ENCODE data around the gene SERPINB13.
"Not testable (repeated sequence)": the region's sequence is repeated elsewhere in the genome, so short reads cannot be mapped to it uniquely, and the experiment has no call there.

The SERPINB13 gene

GRCh38 chr18:63626431-63626830 lies 39.3 kb downstream of the SERPINB13 start:
- DNase-seq (ENCODE audit: low spot score), result no peak
- in situ Hi-C loops (cut with MboI; ENCODE audit: low sequenced_read_pairs, unreplicated experiment), result no loop called here

GRCh38 chr18:63627819-63628218 lies 40.7 kb downstream of the SERPINB13 start:
- DNase-seq (ENCODE audit: low spot score), result no peak
- in situ Hi-C loops (cut with MboI; ENCODE audit: low sequenced_read_pairs, unreplicated experiment), result no loop called here
- TF ChIP-seq CTCF (IDR thresholded peaks at IDR 0.05; ENCODE audit: borderline replicate concordance, control extremely low read depth, extremely low read depth, insufficient read depth, missing control alignments), result no peak

More at GRCh38 chr18:63626431-63626830, 39.3 kb downstream of the SERPINB13 start:
- no peak for TF ChIP-seq CTCF (IDR thresholded peaks at IDR 0.05; ENCODE audit: borderline replicate concordance, control extremely low read depth, extremely low read depth, insufficient read depth, missing control alignments)

- no peak for TF ChIP-seq CTCF (IDR thresholded peaks at IDR 0.05; ENCODE audit: borderline replicate concordance, control extremely low read depth, extremely low read depth, insufficient read depth, missing control alignments)
- DNase-seq (ENCODE audit: low spot score), result no peak
- in situ Hi-C loops (cut with MboI; ENCODE audit: low sequenced_read_pairs, unreplicated experiment), result no loop called here
These were observed 50.6 kb downstream of the SERPINB13 start for GRCh38 chr18:63637703-63638102.

GRCh38 chr18:63641157-63641680 lies 54.1 kb downstream of the SERPINB13 start:
- in situ Hi-C loops (cut with MboI; ENCODE audit: low sequenced_read_pairs, unreplicated experiment); DNase-seq (ENCODE audit: low spot score): not testable (repeated sequence)

GRCh38 chr18:63642668-63643356 lies 55.7 kb downstream of the SERPINB13 start:
- DNase-seq (ENCODE audit: low spot score); in situ Hi-C loops (cut with MboI; ENCODE audit: low sequenced_read_pairs, unreplicated experiment): not testable (repeated sequence)

- in situ Hi-C loops (cut with MboI; ENCODE audit: low sequenced_read_pairs, unreplicated experiment); DNase-seq (ENCODE audit: low spot score): not testable (repeated sequence)
These were observed 57.0 kb downstream of the SERPINB13 start, which contains the start of gene SERPINB4 for GRCh38 chr18:63644142-63644541. Gene SERPINB4, minus strand, starts transcription at chr18:63644256. Its CDS starts 679 bp downstream, at chr18:63643577.

GRCh38 chr18:63644694-63645093 lies 57.6 kb downstream of the SERPINB13 start:
- in situ Hi-C loops (cut with MboI; ENCODE audit: low sequenced_read_pairs, unreplicated experiment); DNase-seq (ENCODE audit: low spot score): not testable (repeated sequence)

- no peak for DNase-seq (ENCODE audit: low spot score)
- in situ Hi-C loops (cut with MboI; ENCODE audit: low sequenced_read_pairs, unreplicated experiment), result no loop called here
- no peak for TF ChIP-seq CTCF (IDR thresholded peaks at IDR 0.05; ENCODE audit: borderline replicate concordance, control extremely low read depth, extremely low read depth, insufficient read depth, missing control alignments)
These were observed 59.8 kb downstream of the SERPINB13 start for GRCh38 chr18:63646936-63647335.

GRCh38 chr18:63648241-63648640 lies 61.1 kb downstream of the SERPINB13 start:
- TF ChIP-seq CTCF (IDR thresholded peaks at IDR 0.05; ENCODE audit: borderline replicate concordance, control extremely low read depth, extremely low read depth, insufficient read depth, missing control alignments), result no peak
- in situ Hi-C loops (cut with MboI; ENCODE audit: low sequenced_read_pairs, unreplicated experiment), result no loop called here
- DNase-seq (ENCODE audit: low spot score), result no peak
